Ascending aorta (tissue), 2 donors: ENCODE results near the gene APOC4. TPM values are rescaled to one million over a fixed set of nuclear protein-coding genes. Genes with fewer than 3 reads are reported as not detected.

Source experiments
- DNase-seq, 2 donors: peaks; one replicate each; pipeline ENCODE4 v3.0.0-alpha.2; 2019; ENCODE audit warnings: low spot score in 2 of 2
- H3K27ac ChIP-seq, 2 donors: fragments of 200-600 bp; sonication (generic); one replicate each; pipeline ENCODE4 v1.5.1; 2016 to 2017; ENCODE audit warnings: mild to moderate bottlenecking in 1 of 2
- H3K27me3 ChIP-seq: fragments of 200-600 bp; sonication (generic); one replicate; pipeline ENCODE4 v1.5.1; 2017
- H3K36me3 ChIP-seq, 2 donors: fragments of 200-600 bp; sonication (generic); one replicate each; pipeline ENCODE4 v1.5.1; 2016
- H3K4me1 ChIP-seq, 2 donors: fragments of 200-600 bp; sonication (generic); one replicate each; pipeline ENCODE4 v1.5.1; 2016 to 2017; ENCODE audit warnings: mild to moderate bottlenecking in 1 of 2
- H3K4me3 ChIP-seq, 2 donors: fragments of 200-600 bp; sonication (generic); one replicate each; pipeline ENCODE4 v1.5.1; 2016 to 2017; ENCODE audit warnings: mild to moderate bottlenecking in 1 of 2
- H3K9me3 ChIP-seq, 2 donors: fragments of 200-600 bp; sonication (generic); one replicate each; pipeline ENCODE4 v1.5.1; 2016
- intact Hi-C: fragments of 100-400 bp; cut with DNase I; formaldehyde crosslinking; loops from one replicate; pipeline ENCODE4 v1.15.1; 2023
- total RNA-seq: library from RNA; depleted of rRNA; stranded (reverse); fragments of >200 nt; gene quantifications from one replicate; pipeline ENCODE4 v1.1.0, GENCODE V29; 2016
- TF ChIP-seq, protein P1 (sequence below), 3 experiments: fragments of 200-600 bp in 2 of 3; fragments of 450-650 bp in 1 of 3; sonication (generic) in 2 of 3; IDR thresholded peaks; one replicate each; pipeline ENCODE4 v1.5.1; 2016 to 2019; ENCODE audit warnings: antibody characterized with exemption in 3 of 3, mild to moderate bottlenecking in 1 of 3, moderate library complexity in 1 of 3

Gene APOC4
- total RNA-seq, 1 donor from 2014 or later = not detected

DNA sequence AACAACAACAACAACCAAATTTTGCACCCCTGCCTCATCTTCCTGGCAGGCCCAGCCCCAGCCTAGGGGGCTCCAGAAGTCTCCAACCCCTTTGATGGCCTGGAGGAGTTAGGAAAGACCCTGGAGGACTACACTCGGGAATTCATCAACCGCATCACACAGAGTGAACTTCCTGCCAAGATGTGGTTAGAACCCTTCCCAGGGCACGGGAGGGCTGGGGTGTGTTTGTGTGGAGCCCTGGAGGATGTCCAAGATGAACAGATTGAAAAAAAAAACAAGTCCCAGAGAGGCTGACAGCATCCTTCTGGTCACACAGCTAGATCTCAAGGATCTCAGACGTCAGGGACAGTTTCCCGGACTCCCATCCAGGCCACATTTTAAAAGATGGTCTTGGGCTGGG lies 14.3 kb upstream of the APOC4 start:
- no peaks in the 10 kb centered on the region for H3K9me3 ChIP-seq
- H3K4me3 ChIP-seq = no peak overlapping the region
- H3K4me1 ChIP-seq = no peaks in the 10 kb centered on the region
- TF ChIP-seq, protein P1, sequence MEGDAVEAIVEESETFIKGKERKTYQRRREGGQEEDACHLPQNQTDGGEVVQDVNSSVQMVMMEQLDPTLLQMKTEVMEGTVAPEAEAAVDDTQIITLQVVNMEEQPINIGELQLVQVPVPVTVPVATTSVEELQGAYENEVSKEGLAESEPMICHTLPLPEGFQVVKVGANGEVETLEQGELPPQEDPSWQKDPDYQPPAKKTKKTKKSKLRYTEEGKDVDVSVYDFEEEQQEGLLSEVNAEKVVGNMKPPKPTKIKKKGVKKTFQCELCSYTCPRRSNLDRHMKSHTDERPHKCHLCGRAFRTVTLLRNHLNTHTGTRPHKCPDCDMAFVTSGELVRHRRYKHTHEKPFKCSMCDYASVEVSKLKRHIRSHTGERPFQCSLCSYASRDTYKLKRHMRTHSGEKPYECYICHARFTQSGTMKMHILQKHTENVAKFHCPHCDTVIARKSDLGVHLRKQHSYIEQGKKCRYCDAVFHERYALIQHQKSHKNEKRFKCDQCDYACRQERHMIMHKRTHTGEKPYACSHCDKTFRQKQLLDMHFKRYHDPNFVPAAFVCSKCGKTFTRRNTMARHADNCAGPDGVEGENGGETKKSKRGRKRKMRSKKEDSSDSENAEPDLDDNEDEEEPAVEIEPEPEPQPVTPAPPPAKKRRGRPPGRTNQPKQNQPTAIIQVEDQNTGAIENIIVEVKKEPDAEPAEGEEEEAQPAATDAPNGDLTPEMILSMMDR (IDR thresholded peaks at IDR 0.05) = no peak
- intact Hi-C loops = no loop called here
- DNase-seq = no peak
- no peaks in the 10 kb centered on the region for H3K36me3 ChIP-seq
- no peaks in the 10 kb centered on the region for H3K27me3 ChIP-seq
- no peak overlapping the region for H3K27ac ChIP-seq

DNA sequence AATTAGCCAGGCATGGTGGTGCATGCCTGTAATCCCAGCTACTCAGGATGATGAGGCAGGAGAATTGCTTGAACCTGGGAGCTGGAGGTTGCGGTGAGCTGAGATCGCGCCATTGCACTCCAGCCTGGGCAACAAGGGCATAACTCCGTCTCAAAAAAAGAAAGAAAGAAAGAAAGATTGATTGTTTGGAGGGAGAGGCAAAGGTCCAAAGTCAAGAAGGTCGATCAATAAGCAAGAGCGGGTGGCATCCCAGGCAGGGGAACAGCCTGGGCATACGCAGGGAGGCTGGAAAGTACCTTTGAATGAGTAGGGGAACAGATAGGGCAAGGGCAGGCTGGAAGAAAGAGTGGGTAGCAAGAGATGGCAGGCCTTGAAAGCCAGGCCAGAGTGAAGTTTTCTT lies 11.9 kb upstream of the APOC4 start:
- Histone ChIP-seq H3K4me1 (no peaks in the 10 kb centered on the region), H3K36me3 (no peaks in the 10 kb centered on the region), H3K9me3 (no peaks in the 10 kb centered on the region), H3K4me3 (no peak overlapping the region), H3K27me3 (no peaks in the 10 kb centered on the region), H3K27ac (no peak overlapping the region)
- no peak for DNase-seq
- intact Hi-C loops = no loop called here
- TF ChIP-seq, protein P1 (IDR thresholded peaks at IDR 0.05) = no peak

DNA sequence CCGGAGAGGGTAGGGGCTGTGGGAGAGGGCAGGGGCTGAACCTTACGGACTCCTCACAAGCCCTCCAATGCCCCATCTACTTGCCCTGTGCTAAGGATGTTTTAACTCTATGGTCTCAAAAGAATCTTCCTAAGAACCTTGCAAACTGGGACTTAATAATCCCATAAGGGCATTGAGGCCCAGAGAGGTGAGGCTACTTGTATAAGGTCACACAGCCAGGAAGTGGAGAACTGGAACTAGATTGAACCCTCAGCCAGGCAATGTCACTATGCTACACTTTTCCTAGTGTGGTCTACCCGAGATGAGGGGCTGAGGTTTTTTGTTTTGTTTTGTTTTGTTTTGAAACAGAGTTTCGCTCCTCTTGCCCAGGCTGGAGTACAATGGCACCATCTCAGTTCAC lies 10.5 kb upstream of the APOC4 start:
- H3K4me1 ChIP-seq = no peaks in the 10 kb centered on the region
- no peak for DNase-seq
- H3K27ac ChIP-seq = no peak overlapping the region
- H3K27me3 ChIP-seq = no peaks in the 10 kb centered on the region
- intact Hi-C loops = no loop called here
- TF ChIP-seq, protein P1 (IDR thresholded peaks at IDR 0.05) = no peak
- no peaks in the 10 kb centered on the region for H3K9me3 ChIP-seq
- H3K36me3 ChIP-seq = no peaks in the 10 kb centered on the region
- no peak overlapping the region for H3K4me3 ChIP-seq

DNA sequence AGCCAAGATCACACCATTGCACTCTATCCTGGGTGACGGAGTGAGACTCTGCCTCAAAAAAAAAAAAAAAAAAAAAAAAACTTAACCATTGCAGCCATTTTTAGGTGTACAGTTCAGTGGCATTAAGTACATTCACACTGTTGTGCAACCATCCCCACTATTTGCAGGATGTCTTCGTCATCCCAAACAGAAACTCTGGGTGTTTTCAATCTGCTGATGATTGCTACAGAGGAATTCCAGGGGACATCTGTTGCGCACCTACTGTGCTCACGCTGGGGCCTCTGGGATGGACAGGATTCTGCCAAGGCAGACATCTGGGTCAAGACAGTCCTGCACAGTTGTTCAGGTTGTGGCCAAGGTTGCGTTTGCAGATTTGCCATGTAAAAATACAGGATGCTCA lies 2.4 kb upstream of the APOC4 start:
- Histone ChIP-seq H3K9me3 (no peaks in the 10 kb centered on the region), H3K4me3 (no peak overlapping the region), H3K4me1 (no peaks in the 10 kb centered on the region), H3K36me3 (no peaks in the 10 kb centered on the region), H3K27ac (no peak overlapping the region), H3K27me3 (no peaks in the 10 kb centered on the region)
- DNase-seq = no peak
- intact Hi-C loops = no loop called here
- TF ChIP-seq, protein P1 (IDR thresholded peaks at IDR 0.05) = no peak

DNA sequence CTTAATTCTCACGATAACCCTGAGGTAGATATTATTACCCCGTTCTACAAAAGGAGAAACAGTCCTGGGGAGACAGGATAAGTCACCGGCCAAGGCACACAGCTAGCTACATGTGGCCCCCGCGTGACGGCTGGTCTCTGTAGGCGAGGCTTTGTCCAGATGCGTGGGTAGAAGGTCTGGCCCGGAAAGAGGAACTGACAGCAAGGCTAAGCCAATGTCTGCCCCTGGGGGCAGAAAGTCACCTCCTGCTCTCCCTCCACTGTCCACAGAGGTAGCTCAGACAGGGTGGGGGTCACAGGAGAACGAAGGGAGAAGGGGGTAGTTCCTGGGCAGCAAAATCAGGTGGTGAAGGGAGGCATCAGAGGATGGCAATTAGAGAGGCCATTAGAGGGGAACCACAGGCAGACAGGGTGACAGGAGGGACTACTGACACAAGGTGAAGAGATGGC lies 1.8 kb downstream of the APOC4 start:
- Histone ChIP-seq H3K36me3 (no peaks in the 10 kb centered on the region), H3K9me3 (no peaks in the 10 kb centered on the region), H3K27ac (no peak overlapping the region), H3K4me1 (no peaks in the 10 kb centered on the region), H3K27me3 (no peaks in the 10 kb centered on the region), H3K4me3 (no peak overlapping the region)
- TF ChIP-seq, protein P1 (IDR thresholded peaks at IDR 0.05) = no peak
- peak; percentile 66 to 77 for DNase-seq
- intact Hi-C loops = no loop called here

DNA sequence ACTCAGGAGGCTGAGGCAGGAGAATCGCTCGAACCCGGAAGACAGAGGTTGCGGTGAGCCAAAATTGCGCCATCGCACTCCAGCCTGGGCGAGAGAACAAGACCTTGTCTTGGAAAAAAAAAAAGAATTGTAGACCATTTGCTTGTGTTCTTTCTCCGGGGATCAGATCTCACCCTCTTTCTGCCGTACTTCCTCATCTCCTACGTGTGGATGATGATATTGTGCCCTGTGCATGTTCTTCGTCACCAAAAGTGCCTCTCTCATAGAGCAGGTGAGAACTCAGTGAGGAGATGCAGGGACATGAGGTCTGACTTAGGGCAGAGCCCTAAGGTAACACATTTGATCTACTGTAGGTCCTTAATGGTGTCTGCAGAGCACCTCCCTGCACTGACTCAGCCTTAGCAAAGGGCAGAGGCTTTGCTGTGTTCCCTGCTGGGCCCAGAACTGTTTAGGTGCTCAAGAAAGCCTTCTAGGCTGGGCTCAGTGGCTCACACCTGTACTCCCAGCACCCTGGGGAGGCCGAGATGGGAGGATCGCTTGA lies 5.1 kb downstream of the APOC4 start:
- Histone ChIP-seq H3K9me3 (no peaks in the 10 kb centered on the region), H3K27me3 (no peaks in the 10 kb centered on the region), H3K4me1 (peaks cover 5 to 8% of the 10 kb centered on the region in 2 donors), H3K4me3 (no peak overlapping the region), H3K27ac (no peak overlapping the region), H3K36me3 (peaks cover 0 to 6% of the 10 kb centered on the region in 2 donors)
- intact Hi-C loops = no loop called here
- no peak for DNase-seq
- TF ChIP-seq, protein P1 (IDR thresholded peaks at IDR 0.05) = no peak
